Measurements from ENCODE around the gene TNS4. TPM values are rescaled to one million over a fixed set of nuclear protein-coding genes. Genes with fewer than 3 reads are reported as not detected.
A peak's percentile ranks its signal among the peaks of the same experiment; 100 is the strongest.

TNS4 gene
- total and polyA plus RNA-seq, 9 of the 15 experiments (the other 6 are each of a cell fraction or from before 2014, with no cell fraction given), result 0.04 to 0.73 (median 0.24) TPM; not detected in 1

GRCh38 chr17:40443196-40443987 is 58.0 kb downstream of the TNS4 start, which contains the start of gene IGFBP4 (continued):
- TF ChIP-seq GTF3C2 (IDR thresholded peaks at IDR 0.05; ENCODE audit: borderline replicate concordance, extremely low read depth, insufficient read length) (no peak), AFF4 (CRISPR knock-in tag; IDR thresholded peaks at IDR 0.05) (no peak), ATF1 (CRISPR knock-in tag; IDR thresholded peaks at IDR 0.05) (no peak), ATF1 (tag; IDR thresholded peaks at IDR 0.05) (no peak), ELK1 (CRISPR knock-in tag; IDR thresholded peaks at IDR 0.05) (no peak), XRCC4 (IDR thresholded peaks at IDR 0.05; ENCODE audit: extremely low read depth, insufficient read depth, insufficient read length) (no peak), ZNF699 (CRISPR knock-in tag; IDR thresholded peaks at IDR 0.05; ENCODE audit: insufficient replicate concordance) (no peak), NCOA4 (IDR thresholded peaks at IDR 0.05; ENCODE audit: partially characterized antibody) (no peak), SRSF3 (IDR thresholded peaks at IDR 0.05; ENCODE audit: insufficient read depth, low read length) (no peak), ZBED1 (IDR thresholded peaks at IDR 0.05) (no peak), WHSC1 (IDR thresholded peaks at IDR 0.05; ENCODE audit: low read length) (no peak), CTCFL (IDR thresholded peaks at IDR 0.05; ENCODE audit: borderline replicate concordance, insufficient read depth, low read depth, low read length, poor library complexity, severe bottlenecking) (peak; percentile 88), KDM4B (IDR thresholded peaks at IDR 0.05; ENCODE audit: borderline replicate concordance in 2 of 2, low read depth in 1 of 2) (no peak), THAP7 (CRISPR knock-in tag; IDR thresholded peaks at IDR 0.05) (no peak), KAT8 (IDR thresholded peaks at IDR 0.05; ENCODE audit: low read depth) (no peak), NFIC (IDR thresholded peaks at IDR 0.05) (no peak), MAFK (IDR thresholded peaks at IDR 0.05; ENCODE audit: low read length) (no peak)

All from K562 (cell line).